Central memory CD8-positive, alpha-beta T cell (primary cell): ENCODE data around the gene FCGR1A.
"Not testable (repeated sequence)": the region's sequence is repeated elsewhere in the genome, so short reads cannot be mapped to it uniquely, and the experiment has no call there.

Experiments used
- ATAC-seq: fragments of 150-1000 bp; cut with Tn5 transposase; replicated peaks from 2 replicates; pipeline ENCODE4 v1.10.0; 2022; ENCODE audit warnings: mild to moderate bottlenecking, moderate FRiP score, moderate number of reproducible peaks; ENCODE audit not compliant: poor library complexity, severe bottlenecking; ENCODE audit errors: extremely low read depth
- DNase-seq, 2 donors: peaks; one replicate each; pipeline ENCODE4 v3.0.0; 2021; ENCODE audit warnings: low spot score in 2 of 2
- H3K27ac Mint-ChIP-seq: one replicate; pipeline ENCODE4 v1.8.0; 2022; ENCODE audit warnings: low read depth, mild to moderate bottlenecking, moderate library complexity, mixed read lengths
- H3K27me3 Mint-ChIP-seq: one replicate; pipeline ENCODE4 v1.8.0; 2022; ENCODE audit warnings: mixed read lengths
- H3K36me3 Mint-ChIP-seq: one replicate; pipeline ENCODE4 v1.8.0; 2022; ENCODE audit warnings: mild to moderate bottlenecking, moderate library complexity, mixed read lengths; ENCODE audit not compliant: insufficient read depth
- H3K4me1 Mint-ChIP-seq: one replicate; pipeline ENCODE4 v1.8.0; 2022; ENCODE audit warnings: mixed read lengths
- H3K4me3 Mint-ChIP-seq: one replicate; pipeline ENCODE4 v1.8.0; 2022; ENCODE audit warnings: mild to moderate bottlenecking, moderate library complexity, mixed read lengths
- H3K9me3 Mint-ChIP-seq: one replicate; pipeline ENCODE4 v1.8.0; 2022; ENCODE audit warnings: mixed read lengths

FCGR1A gene

GRCh38 chr1:149755294-149755693, 27.2 kb upstream of the FCGR1A start:
- not testable (repeated sequence) for ATAC-seq, DNase-seq, H3K4me3 Mint-ChIP-seq, H3K27ac Mint-ChIP-seq, H3K9me3 Mint-ChIP-seq, H3K27me3 Mint-ChIP-seq, H3K4me1 Mint-ChIP-seq, H3K36me3 Mint-ChIP-seq

GRCh38 chr1:149762294-149762693, 20.2 kb upstream of the FCGR1A start:
- H3K27me3 Mint-ChIP-seq, DNase-seq, H3K27ac Mint-ChIP-seq, H3K9me3 Mint-ChIP-seq, H3K4me1 Mint-ChIP-seq, H3K4me3 Mint-ChIP-seq, H3K36me3 Mint-ChIP-seq, ATAC-seq: not testable (repeated sequence)

GRCh38 chr1:149764087-149764800, 18.2 kb upstream of the FCGR1A start:
- ATAC-seq, result peak; percentile 14
- not testable (repeated sequence) for H3K27ac Mint-ChIP-seq, H3K27me3 Mint-ChIP-seq, DNase-seq, H3K36me3 Mint-ChIP-seq, H3K4me1 Mint-ChIP-seq, H3K9me3 Mint-ChIP-seq, H3K4me3 Mint-ChIP-seq

GRCh38 chr1:149766241-149766640, 16.3 kb upstream of the FCGR1A start:
- ATAC-seq, H3K4me1 Mint-ChIP-seq, H3K4me3 Mint-ChIP-seq, H3K36me3 Mint-ChIP-seq, DNase-seq, H3K27ac Mint-ChIP-seq, H3K27me3 Mint-ChIP-seq, H3K9me3 Mint-ChIP-seq: not testable (repeated sequence)

- H3K4me1 Mint-ChIP-seq, DNase-seq, H3K36me3 Mint-ChIP-seq, ATAC-seq, H3K27me3 Mint-ChIP-seq, H3K4me3 Mint-ChIP-seq, H3K27ac Mint-ChIP-seq, H3K9me3 Mint-ChIP-seq: not testable (repeated sequence)
These were observed 13.3 kb upstream of the FCGR1A start for GRCh38 chr1:149769216-149769615.

GRCh38 chr1:149770661-149771060, 11.8 kb upstream of the FCGR1A start:
- not testable (repeated sequence) for ATAC-seq, H3K9me3 Mint-ChIP-seq, DNase-seq, H3K27me3 Mint-ChIP-seq, H3K4me1 Mint-ChIP-seq, H3K36me3 Mint-ChIP-seq, H3K4me3 Mint-ChIP-seq, H3K27ac Mint-ChIP-seq

GRCh38 chr1:149771653-149772425, 10.7 kb upstream of the FCGR1A start:
- not testable (repeated sequence) for DNase-seq, H3K27ac Mint-ChIP-seq, H3K9me3 Mint-ChIP-seq, H3K36me3 Mint-ChIP-seq, H3K27me3 Mint-ChIP-seq, H3K4me1 Mint-ChIP-seq, ATAC-seq, H3K4me3 Mint-ChIP-seq

GRCh38 chr1:149775510-149776147, 6.9 kb upstream of the FCGR1A start:
- ATAC-seq, result not testable (repeated sequence)

GRCh38 chr1:149777084-149777483, 5.4 kb upstream of the FCGR1A start:
- not testable (repeated sequence) for ATAC-seq, H3K4me1 Mint-ChIP-seq, DNase-seq, H3K27ac Mint-ChIP-seq, H3K4me3 Mint-ChIP-seq, H3K36me3 Mint-ChIP-seq, H3K27me3 Mint-ChIP-seq, H3K9me3 Mint-ChIP-seq

More at GRCh38 chr1:149775510-149776147, 6.9 kb upstream of the FCGR1A start:
- H3K36me3 Mint-ChIP-seq, H3K4me3 Mint-ChIP-seq, H3K27ac Mint-ChIP-seq, H3K4me1 Mint-ChIP-seq, DNase-seq, H3K27me3 Mint-ChIP-seq, H3K9me3 Mint-ChIP-seq: not testable (repeated sequence)

GRCh38 chr1:149778313-149778712, 4.2 kb upstream of the FCGR1A start:
- not testable (repeated sequence) for H3K4me1 Mint-ChIP-seq, H3K9me3 Mint-ChIP-seq, H3K27me3 Mint-ChIP-seq, ATAC-seq, H3K27ac Mint-ChIP-seq, DNase-seq, H3K36me3 Mint-ChIP-seq, H3K4me3 Mint-ChIP-seq

GRCh38 chr1:149781413-149781984, 995 bp upstream of the FCGR1A start:
- H3K4me3 Mint-ChIP-seq, H3K27me3 Mint-ChIP-seq, H3K9me3 Mint-ChIP-seq, H3K27ac Mint-ChIP-seq, H3K4me1 Mint-ChIP-seq, H3K36me3 Mint-ChIP-seq, DNase-seq: not testable (repeated sequence)
- peak; percentile 84 for ATAC-seq

- H3K27ac Mint-ChIP-seq, DNase-seq, H3K4me1 Mint-ChIP-seq, H3K4me3 Mint-ChIP-seq, H3K36me3 Mint-ChIP-seq, H3K27me3 Mint-ChIP-seq, H3K9me3 Mint-ChIP-seq, ATAC-seq: not testable (repeated sequence)
These were observed 795 bp downstream of the FCGR1A start for GRCh38 chr1:149783289-149783688.
